ENCODE measurements around the gene CTU1.

DNA sequence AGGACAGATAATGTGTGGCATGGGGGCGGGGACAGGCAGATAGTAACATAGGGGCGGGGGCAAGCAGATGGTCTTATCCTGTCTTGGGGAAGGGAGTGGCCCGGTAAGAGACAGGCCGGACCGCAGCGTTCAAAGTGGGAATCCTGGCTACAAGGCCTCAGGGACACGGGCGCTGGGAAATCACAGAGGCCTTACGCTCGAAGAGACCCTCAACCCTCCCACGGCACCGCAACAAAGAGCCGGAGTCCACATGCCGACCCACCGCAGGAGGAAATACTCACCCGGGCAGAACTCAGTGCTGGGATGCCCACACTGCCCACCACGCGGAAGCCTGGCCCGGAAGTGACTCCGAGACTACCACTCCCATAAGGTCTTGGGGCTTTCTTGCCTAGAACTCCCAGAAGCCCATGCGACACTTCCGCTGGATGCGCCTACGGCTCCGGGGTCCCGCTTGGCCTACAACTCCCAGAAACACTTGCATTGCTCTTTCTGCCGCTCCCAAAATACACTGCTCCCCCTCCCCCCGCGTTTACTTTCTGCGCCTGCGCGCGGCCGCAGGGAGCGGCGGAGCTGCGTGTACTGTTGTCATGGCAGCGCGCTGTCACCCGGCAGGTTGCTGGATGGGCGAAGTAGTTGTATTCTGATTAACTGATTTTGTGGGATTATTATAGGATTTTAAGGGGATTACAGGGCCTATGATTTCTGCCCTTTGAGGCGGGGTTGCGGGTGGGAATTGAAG lies at the start of gene CTU1:
- TF ChIP-seq, protein P1, sequence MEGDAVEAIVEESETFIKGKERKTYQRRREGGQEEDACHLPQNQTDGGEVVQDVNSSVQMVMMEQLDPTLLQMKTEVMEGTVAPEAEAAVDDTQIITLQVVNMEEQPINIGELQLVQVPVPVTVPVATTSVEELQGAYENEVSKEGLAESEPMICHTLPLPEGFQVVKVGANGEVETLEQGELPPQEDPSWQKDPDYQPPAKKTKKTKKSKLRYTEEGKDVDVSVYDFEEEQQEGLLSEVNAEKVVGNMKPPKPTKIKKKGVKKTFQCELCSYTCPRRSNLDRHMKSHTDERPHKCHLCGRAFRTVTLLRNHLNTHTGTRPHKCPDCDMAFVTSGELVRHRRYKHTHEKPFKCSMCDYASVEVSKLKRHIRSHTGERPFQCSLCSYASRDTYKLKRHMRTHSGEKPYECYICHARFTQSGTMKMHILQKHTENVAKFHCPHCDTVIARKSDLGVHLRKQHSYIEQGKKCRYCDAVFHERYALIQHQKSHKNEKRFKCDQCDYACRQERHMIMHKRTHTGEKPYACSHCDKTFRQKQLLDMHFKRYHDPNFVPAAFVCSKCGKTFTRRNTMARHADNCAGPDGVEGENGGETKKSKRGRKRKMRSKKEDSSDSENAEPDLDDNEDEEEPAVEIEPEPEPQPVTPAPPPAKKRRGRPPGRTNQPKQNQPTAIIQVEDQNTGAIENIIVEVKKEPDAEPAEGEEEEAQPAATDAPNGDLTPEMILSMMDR (IDR thresholded peaks at IDR 0.05; ENCODE audit: poor library complexity), result no peak
- TF ChIP-seq EZH2 (IDR thresholded peaks at IDR 0.05; ENCODE audit: borderline replicate concordance), result no peak
